ENCODE data around the gene PCDHGB6. TPM values are rescaled to one million over a fixed set of nuclear protein-coding genes. Genes with fewer than 3 reads are reported as not detected.
A peak's percentile ranks its signal among the peaks of the same experiment; 100 is the strongest.

Gene PCDHGB6
- polyA plus RNA-seq, 2 of the 4 experiments (the other 2 are of a cell fraction) = 0.09 to 0.21 TPM

GRCh38 chr5:141382469-141383294, 25.1 kb upstream of the PCDHGB6 start, which contains the start of gene PCDHGA7:
Gene PCDHGA7 (plus strand): TSS chr5:141382742. CDS start chr5:141382900, 158 bp downstream.
- H3K9me3 ChIP-seq = peaks cover 35% of the 10 kb centered on the region
- WGBS (ENCODE audit: missing lambda C conversion rate) = 3% methylated on average over 28 of the region's 37 CpGs
- DNase-seq (ENCODE audit: low read depth in 1 of 2, low spot score in 1 of 2) (peak; percentile 67 to 78), ATAC-seq (peak; percentile 96), FAIRE-seq (no peak)
- H3K4me2 ChIP-seq = peak within 1 kb of the TSS; percentile 99
- CTCF ChIA-PET = interaction anchor here (0.6 to 2.2 kb wide), 33 partner anchors 11 to 562 kb away, joined by 3 to 19 read pairs (median 4); partner anchors contain the start of genes PCDHA5, PCDHGA1, PCDHGA5 and PCDHGB3
- no peaks in the 10 kb centered on the region for H3K4me1 ChIP-seq
- POLR2A ChIA-PET = interaction anchor here (0.8 to 1.5 kb wide), 3 partner anchors 13 to 181 kb away, joined by 3 to 4 read pairs (median 3); partner anchors contain the start of genes PCDHGB3 and TAF7
- H3K27ac ChIP-seq = peak within 1 kb of the TSS; percentile 87 to 88
- peak within 1 kb of the TSS; percentile 88 for H3K4me3 ChIP-seq
- TF ChIP-seq POLR2AphosphoS2 (conservative IDR thresholded peaks at IDR 0.05; ENCODE audit: low read length) = no peak
- no peak for TF ChIP-seq ELK1 (IDR thresholded peaks at IDR 0.05; ENCODE audit: low read depth, low read length)
- peak; percentile 51; the same call in 2 of the 3 replicates for TF ChIP-seq SMC3 (IDR thresholded peaks at IDR 0.05)
- no peak for TF ChIP-seq MAFK (IDR thresholded peaks at IDR 0.05; ENCODE audit: partially characterized antibody)
- TF ChIP-seq CBX2 (IDR thresholded peaks at IDR 0.05; ENCODE audit: borderline replicate concordance, low read depth) = no peak
- no peak for TF ChIP-seq HDAC2 (IDR thresholded peaks at IDR 0.05)
- TF ChIP-seq JUNB (IDR thresholded peaks at IDR 0.05) = no peak
- no peak for TF ChIP-seq BCL3 (IDR thresholded peaks at IDR 0.05)
- TF ChIP-seq MAX (IDR thresholded peaks at IDR 0.05) = no peak
- no peak for TF ChIP-seq KDM1A (IDR thresholded peaks at IDR 0.05; ENCODE audit: low read depth)
- TF ChIP-seq TP53 (CRISPR knock-in tag; IDR thresholded peaks at IDR 0.05) = no peak
- TF ChIP-seq RNF2 (IDR thresholded peaks at IDR 0.05; ENCODE audit: borderline replicate concordance, low read depth) = no peak
- no peak for TF ChIP-seq SREBF2 (IDR thresholded peaks at IDR 0.05)
- TF ChIP-seq E2F6 (IDR thresholded peaks at IDR 0.05; ENCODE audit: borderline replicate concordance, low read depth) = no peak
- no peak for TF ChIP-seq MAZ (IDR thresholded peaks at IDR 0.05; ENCODE audit: borderline replicate concordance, low read depth, low read length)
- TF ChIP-seq RAD21 (conservative IDR thresholded peaks at IDR 0.05 in 1 of 2, IDR thresholded peaks at IDR 0.05 in 1 of 2) = peak; percentile 71 to 78
- no peak for TF ChIP-seq HMGXB4 (CRISPR knock-in tag; IDR thresholded peaks at IDR 0.05; ENCODE audit: borderline replicate concordance)
- no peak for TF ChIP-seq RFX5 (IDR thresholded peaks at IDR 0.05)
- 0 out of 2 replicates have a peak, but pooled peaks have one; percentile 15 for TF ChIP-seq GATA3 (IDR thresholded peaks at IDR 0.05; ENCODE audit: borderline replicate concordance)
- TF ChIP-seq MYC (IDR thresholded peaks at IDR 0.05; ENCODE audit: borderline replicate concordance, low read length) = no peak
- TF ChIP-seq ZFP36 (IDR thresholded peaks at IDR 0.05; ENCODE audit: borderline replicate concordance, partially characterized antibody) = no peak
- no peak for TF ChIP-seq EHMT2 (IDR thresholded peaks at IDR 0.05; ENCODE audit: low read depth)
- no peak for TF ChIP-seq NFE2L2 (conservative IDR thresholded peaks at IDR 0.05; ENCODE audit: low read length)
- TF ChIP-seq PBX3 (IDR thresholded peaks at IDR 0.05) = no peak
- TF ChIP-seq CTCF (IDR thresholded peaks at IDR 0.05) = peak; percentile 80
- TF ChIP-seq FOSB (CRISPR knock-in tag; IDR thresholded peaks at IDR 0.05) = no peak
- TF ChIP-seq FOXS1 (CRISPR knock-in tag; IDR thresholded peaks at IDR 0.05) = no peak
- no peak for TF ChIP-seq CBX8 (IDR thresholded peaks at IDR 0.05)

Data from A549 (cell line).